HEK293 (cell line): Measurements from ENCODE around the gene VANGL2.

ENCODE experiments used
- ZNF24 ChIP-seq: fragments of 450-650 bp; formaldehyde crosslinking; IDR thresholded peaks from 2 replicates; pipeline ENCODE4 v1.5.1; 2016; ENCODE audit warnings: missing biosample characterization, missing genetic modification characterization
- ZNF777 ChIP-seq: fragments of 450-650 bp; formaldehyde crosslinking; IDR thresholded peaks from 2 replicates; pipeline ENCODE4 v1.5.1; 2017; ENCODE audit warnings: missing biosample characterization, missing genetic modification characterization, borderline replicate concordance
- ZSCAN18 ChIP-seq: fragments of 450-650 bp; formaldehyde crosslinking; IDR thresholded peaks from 2 replicates; pipeline ENCODE4 v1.5.1; 2016; ENCODE audit warnings: missing biosample characterization, missing genetic modification characterization

Gene VANGL2

GRCh38 chr1:160474392-160475242, 74.3 kb downstream of the VANGL2 start (continued):
- TF ChIP-seq ZNF777 (tag by site-specific recombination) (no peak), ZNF24 (tag by site-specific recombination) (no peak), ZSCAN18 (tag by site-specific recombination) (no peak)
- TF ChIP-seq, all 188 proteins: peak for 0
